Kidney glomerular epithelial cell (primary cell): ENCODE data around the gene SP4.
"Not testable (repeated sequence)": the region's sequence is repeated elsewhere in the genome, so short reads cannot be mapped to it uniquely, and the experiment has no call there.

Experiments
- DNase-seq: peaks from one replicate; lab custom pipeline; 2025; lab: John Stamatoyannopoulos, UW

The SP4 gene

GRCh38 chr7:21526007-21526406 is 98.1 kb downstream of the SP4 start:
- no peak for DNase-seq

- no peak for DNase-seq
These were observed 98.6 kb downstream of the SP4 start for GRCh38 chr7:21526448-21526847.

GRCh38 chr7:21532485-21532884 is 104.6 kb downstream of the SP4 start:
- not testable (repeated sequence) for DNase-seq

- DNase-seq: not testable (repeated sequence)
These were observed 105.8 kb downstream of the SP4 start for GRCh38 chr7:21533646-21534045.

- not testable (repeated sequence) for DNase-seq
These were observed 108.7 kb downstream of the SP4 start for GRCh38 chr7:21536445-21537118.

- DNase-seq: no peak
These were observed 111.1 kb downstream of the SP4 start for GRCh38 chr7:21538936-21539495.

GRCh38 chr7:21542891-21543527 is 115.1 kb downstream of the SP4 start, which contains the start of gene DNAH11:
DNAH11 (plus strand) TSS chr7:21543039; CDS start chr7:21543246, 207 bp downstream.
- DNase-seq: no peak

GRCh38 chr7:21543528-21544302 is 115.8 kb downstream of the SP4 start:
- DNase-seq: no peak

- DNase-seq: no peak
These were observed 116.4 kb downstream of the SP4 start for GRCh38 chr7:21544303-21544656.

- DNase-seq: no peak
These were observed 116.8 kb downstream of the SP4 start for GRCh38 chr7:21544715-21545114.

- DNase-seq: no peak
These were observed 119.6 kb downstream of the SP4 start for GRCh38 chr7:21547501-21547900.

- no peak for DNase-seq
These were observed 120.6 kb downstream of the SP4 start for GRCh38 chr7:21548491-21548890.

- DNase-seq: no peak
These were observed 122.2 kb downstream of the SP4 start for GRCh38 chr7:21550076-21550475.

- no peak for DNase-seq
These were observed 123.1 kb downstream of the SP4 start for GRCh38 chr7:21550821-21551531.

GRCh38 chr7:21562385-21562784 is 134.5 kb downstream of the SP4 start:
- DNase-seq: no peak
